Spinal cord (tissue), 10 donors: Measurements from ENCODE around the gene DPH5. TPM values are rescaled to one million over a fixed set of nuclear protein-coding genes. Genes with fewer than 3 reads are reported as not detected.
A peak's percentile ranks its signal among the peaks of the same experiment; 100 is the strongest.
"Not testable (repeated sequence)": the region's sequence is repeated elsewhere in the genome, so short reads cannot be mapped to it uniquely, and the experiment has no call there.

ENCODE experiments used
- DNase-seq, 6 donors: peaks; one replicate each; pipeline versions ENCODE4 v3.0.0 to v3.0.0-alpha.2; 2013 to 2015; ENCODE audit warnings: low spot score in 6 of 6, low read depth in 4 of 6
- H3K27ac ChIP-seq: one replicate; pipeline ENCODE4 v1.5.1; 2013; ENCODE audit warnings: low read depth, low read length, control low read depth
- H3K27me3 ChIP-seq: one replicate; pipeline ENCODE4 v1.6.1; 2013; ENCODE audit warnings: low read length; ENCODE audit not compliant: control insufficient read depth, insufficient read depth
- H3K36me3 ChIP-seq: one replicate; pipeline ENCODE4 v1.6.1; 2013; ENCODE audit warnings: low read length; ENCODE audit not compliant: control insufficient read depth, insufficient read depth
- H3K4me1 ChIP-seq: one replicate; pipeline ENCODE4 v1.6.1; 2013; ENCODE audit warnings: low read length; ENCODE audit not compliant: control insufficient read depth, insufficient read depth
- H3K4me3 ChIP-seq: one replicate; pipeline ENCODE4 v1.5.1; 2013; ENCODE audit warnings: low read depth, low read length, control low read depth
- H3K9me3 ChIP-seq: one replicate; pipeline ENCODE4 v1.6.1; 2013; ENCODE audit warnings: low read length; ENCODE audit not compliant: control insufficient read depth, insufficient read depth
- WGBS: methylation state at CpG from one replicate; pipeline ENCODE4 v1.1.5; 2013; ENCODE audit warnings: missing lambda C conversion rate; ENCODE audit not compliant: insufficient coverage; 5-methylcytosine and 5-hydroxymethylcytosine counted together
- polyA plus RNA-seq, 2 donors: library from polyadenylated mRNA; unstranded; fragments of 120-200 nt; gene quantifications; one replicate each; pipeline ENCODE4 v1.2.1, GENCODE V29; 2013; ENCODE audit not compliant: insufficient read length in 2 of 2
- total RNA-seq, 2 donors: library from RNA; depleted of rRNA in 1 of 2; stranded (reverse); fragments of 120-200 nt in 1 of 2; fragments of >200 nt in 1 of 2; gene quantifications; one replicate each; pipeline versions ENCODE4 v1.2.3 to v1.2.4, GENCODE V29; 2013 to 2014
- donor health status: healthy.

Gene DPH5
- total and polyA plus RNA-seq, 4 donors, result 28.6 to 35.0 (median 34.5) TPM

DNA sequence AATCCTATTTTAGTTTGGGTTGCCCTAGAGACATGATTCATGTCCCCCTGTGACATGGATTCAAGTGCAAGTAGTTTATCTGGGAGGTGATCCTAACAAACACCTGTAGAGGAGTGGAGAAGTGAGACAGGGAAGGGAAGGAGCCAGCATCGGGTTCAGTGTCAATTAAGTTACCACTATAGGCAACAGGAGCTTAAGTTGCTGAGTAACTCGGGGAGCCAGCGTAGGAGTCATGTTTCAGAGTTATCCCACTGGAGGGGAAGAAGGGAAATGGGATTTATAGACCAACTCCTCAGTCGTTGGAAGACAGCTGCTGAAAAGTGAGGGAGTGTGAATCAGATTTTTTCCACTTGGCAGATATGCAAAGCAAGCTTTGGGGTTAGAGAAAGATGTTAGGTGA lies 74.8 kb downstream of the DPH5 start:
- no peak overlapping the region for H3K27ac ChIP-seq
- no peaks in the 10 kb centered on the region for H3K4me1 ChIP-seq
- H3K9me3 ChIP-seq, result no peaks in the 10 kb centered on the region
- H3K27me3 ChIP-seq, result no peaks in the 10 kb centered on the region
- peak in 2 of 6 donors; percentile 13 to 26 for DNase-seq
- WGBS, result 14% methylated on average over 4 of the region's 4 CpGs
- H3K4me3 ChIP-seq, result no peak overlapping the region
- peaks cover 2% of the 10 kb centered on the region for H3K36me3 ChIP-seq

DNA sequence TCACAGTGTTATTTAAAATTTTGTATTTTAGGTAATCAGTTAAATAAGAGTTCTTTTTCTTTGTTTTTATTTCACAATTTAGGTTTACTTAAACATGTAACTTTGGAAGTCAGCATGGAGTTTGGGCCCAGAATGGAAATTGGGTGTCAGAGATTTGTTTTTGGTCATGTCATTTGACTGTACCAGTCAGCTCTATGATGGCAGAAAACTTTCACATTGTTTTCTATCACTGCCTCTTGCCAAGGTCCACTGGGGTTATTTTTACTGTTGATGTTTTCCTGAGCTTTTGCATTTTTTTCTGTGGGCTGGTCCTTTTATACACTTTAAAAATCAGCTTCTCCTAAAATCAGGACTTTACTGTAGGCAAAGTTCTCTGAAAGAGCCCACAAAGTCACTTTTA lies 75.2 kb downstream of the DPH5 start:
- H3K36me3 ChIP-seq, result peaks cover 2% of the 10 kb centered on the region
- DNase-seq, result no peak
- H3K4me3 ChIP-seq, result no peak overlapping the region
- no peaks in the 10 kb centered on the region for H3K27me3 ChIP-seq
- no peaks in the 10 kb centered on the region for H3K9me3 ChIP-seq
- H3K4me1 ChIP-seq, result no peaks in the 10 kb centered on the region
- no peak overlapping the region for H3K27ac ChIP-seq

DNA sequence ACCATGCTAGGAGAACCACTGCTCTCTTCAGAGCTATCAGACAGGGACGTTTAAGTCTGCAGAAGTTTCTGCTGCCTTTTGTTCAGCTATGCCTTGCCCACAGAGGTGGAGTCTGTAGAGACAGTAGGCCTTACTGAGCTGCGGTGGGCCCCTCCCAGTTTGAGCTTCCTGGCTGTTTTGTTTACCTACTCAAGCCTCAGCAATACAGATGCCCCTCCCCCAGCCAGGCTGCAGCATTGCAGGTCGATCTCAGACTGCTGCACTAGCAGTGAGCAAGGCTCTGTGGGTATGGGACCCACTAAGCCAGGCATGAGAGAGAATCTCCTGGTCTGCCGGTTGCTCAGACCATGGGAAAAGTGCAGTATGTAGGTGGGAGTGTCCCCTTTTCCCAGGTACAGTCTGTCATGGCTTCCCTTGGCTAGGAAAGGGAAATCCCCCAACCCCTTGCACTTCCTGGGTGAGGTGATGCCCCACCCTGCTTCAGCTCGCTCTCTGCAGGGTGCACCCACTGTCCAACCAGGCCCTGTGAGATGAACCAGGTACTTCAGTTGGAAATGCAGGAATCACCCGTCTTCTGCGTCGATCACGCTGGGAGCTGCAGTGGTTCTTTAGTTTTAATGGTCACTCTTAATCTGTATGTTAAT lies 75.9 kb downstream of the DPH5 start:
- 67% methylated on average over 3 of the region's 9 CpGs for WGBS
- H3K27ac ChIP-seq, DNase-seq, H3K27me3 ChIP-seq, H3K4me1 ChIP-seq, H3K36me3 ChIP-seq, H3K4me3 ChIP-seq, H3K9me3 ChIP-seq: not testable (repeated sequence)

DNA sequence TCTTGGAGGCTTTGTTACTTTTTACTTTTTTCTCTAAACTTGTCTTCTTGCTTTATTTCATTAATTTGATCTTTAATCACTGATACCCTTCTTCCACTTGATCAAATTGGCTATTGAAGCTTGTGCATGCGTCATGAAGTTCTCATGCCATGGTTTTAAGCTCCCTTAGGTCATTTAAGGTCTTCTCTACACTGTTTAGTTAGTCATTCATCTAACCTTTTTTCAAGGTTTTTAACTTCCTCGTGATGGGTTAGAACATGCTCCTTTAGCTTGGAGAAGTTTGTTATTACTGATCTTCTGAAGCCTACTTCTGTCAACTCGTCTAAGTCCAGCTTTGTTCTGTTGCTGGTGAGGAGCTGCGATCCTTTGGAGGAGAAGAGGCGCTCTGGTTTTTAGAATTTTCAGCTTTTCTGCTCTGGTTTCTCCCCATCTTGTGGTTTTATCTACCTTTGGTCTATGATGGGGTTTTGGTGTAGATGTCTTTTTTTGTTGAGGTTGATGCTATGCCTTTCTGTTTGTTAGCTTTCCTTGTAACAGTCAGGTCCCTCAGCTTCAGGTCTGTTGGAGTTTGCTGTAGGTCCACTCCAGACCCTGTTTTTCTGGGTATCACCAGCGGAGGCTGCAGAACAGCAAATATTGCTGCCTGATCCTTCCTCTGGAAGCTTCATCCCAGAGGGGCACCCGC lies 76.7 kb downstream of the DPH5 start:
- H3K4me1 ChIP-seq, H3K27ac ChIP-seq, DNase-seq, H3K36me3 ChIP-seq, H3K9me3 ChIP-seq, H3K27me3 ChIP-seq, H3K4me3 ChIP-seq: not testable (repeated sequence)
- 98% methylated on average over 5 of the region's 7 CpGs for WGBS

DNA sequence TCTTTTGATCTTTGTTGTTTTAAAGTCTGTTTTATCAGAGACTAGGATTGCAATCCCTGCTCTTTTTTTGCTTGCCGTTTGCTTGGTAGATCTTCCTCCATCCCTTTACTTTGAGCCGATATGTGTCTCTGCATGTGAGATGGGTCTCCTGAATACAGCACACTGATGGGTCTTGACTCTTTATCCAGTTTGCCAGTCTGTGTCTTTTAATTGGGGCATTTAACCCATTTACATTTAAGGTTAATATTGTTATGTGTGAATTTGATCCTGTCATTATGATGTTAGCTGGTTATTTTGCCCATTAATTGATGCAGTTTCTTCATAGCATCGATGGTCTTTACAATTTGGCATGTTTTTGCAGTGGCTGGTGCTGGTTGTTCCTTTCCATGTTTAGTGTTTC lies 77.8 kb downstream of the DPH5 start:
- not testable (repeated sequence) for H3K27ac ChIP-seq, DNase-seq, H3K4me3 ChIP-seq, H3K4me1 ChIP-seq, H3K9me3 ChIP-seq, H3K36me3 ChIP-seq, H3K27me3 ChIP-seq
- no CpG with 5 or more reads among the region's 3 CpGs for WGBS

DNA sequence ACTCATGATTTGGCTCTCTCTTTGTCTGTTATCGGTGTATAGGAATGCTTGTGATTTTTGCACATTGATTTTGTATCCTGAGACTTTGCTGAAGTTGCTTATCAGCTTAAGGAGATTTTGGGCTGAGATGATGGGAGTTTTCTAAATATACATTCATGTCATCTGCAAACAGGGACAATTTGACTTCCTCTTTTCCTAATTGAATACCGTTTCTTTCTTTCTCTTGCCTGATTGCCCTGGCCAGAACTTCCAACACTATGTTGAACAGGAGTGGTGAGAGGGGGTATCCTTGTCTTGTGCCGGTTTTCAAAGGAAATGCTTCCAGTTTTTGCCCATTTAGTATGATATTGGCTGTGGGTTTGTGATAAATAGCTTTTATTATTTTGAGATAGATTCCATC lies 79.5 kb downstream of the DPH5 start:
- not testable (repeated sequence) for H3K27me3 ChIP-seq, H3K36me3 ChIP-seq, H3K9me3 ChIP-seq, H3K4me1 ChIP-seq, H3K4me3 ChIP-seq, DNase-seq, H3K27ac ChIP-seq
- WGBS, result no CpG with 5 or more reads among the region's 3 CpGs

DNA sequence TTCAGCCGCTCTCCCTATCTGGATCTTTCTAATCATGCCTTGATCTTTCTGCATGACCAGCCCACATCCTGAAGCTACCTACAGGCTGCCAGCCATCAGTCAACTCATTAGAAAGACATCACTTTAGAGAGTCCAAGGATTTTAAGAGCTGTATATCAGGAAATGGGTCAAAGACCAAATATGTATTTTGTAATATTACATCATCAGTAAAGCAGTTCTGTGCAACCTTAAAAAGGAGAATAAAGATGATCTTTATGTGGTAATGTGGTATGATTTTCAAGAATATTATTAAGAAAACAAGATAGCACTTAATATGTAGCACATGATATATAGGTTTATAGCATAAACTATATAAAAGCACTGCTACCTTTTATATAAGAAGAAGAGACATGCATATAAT lies 82.1 kb downstream of the DPH5 start:
- H3K27me3 ChIP-seq, result no peaks in the 10 kb centered on the region
- no CpG with 5 or more reads among the region's 1 CpG for WGBS
- no peaks in the 10 kb centered on the region for H3K9me3 ChIP-seq
- H3K36me3 ChIP-seq, result no peaks in the 10 kb centered on the region
- no peak overlapping the region for H3K4me3 ChIP-seq
- H3K27ac ChIP-seq, result no peak overlapping the region
- no peak for DNase-seq
- no peaks in the 10 kb centered on the region for H3K4me1 ChIP-seq

DNA sequence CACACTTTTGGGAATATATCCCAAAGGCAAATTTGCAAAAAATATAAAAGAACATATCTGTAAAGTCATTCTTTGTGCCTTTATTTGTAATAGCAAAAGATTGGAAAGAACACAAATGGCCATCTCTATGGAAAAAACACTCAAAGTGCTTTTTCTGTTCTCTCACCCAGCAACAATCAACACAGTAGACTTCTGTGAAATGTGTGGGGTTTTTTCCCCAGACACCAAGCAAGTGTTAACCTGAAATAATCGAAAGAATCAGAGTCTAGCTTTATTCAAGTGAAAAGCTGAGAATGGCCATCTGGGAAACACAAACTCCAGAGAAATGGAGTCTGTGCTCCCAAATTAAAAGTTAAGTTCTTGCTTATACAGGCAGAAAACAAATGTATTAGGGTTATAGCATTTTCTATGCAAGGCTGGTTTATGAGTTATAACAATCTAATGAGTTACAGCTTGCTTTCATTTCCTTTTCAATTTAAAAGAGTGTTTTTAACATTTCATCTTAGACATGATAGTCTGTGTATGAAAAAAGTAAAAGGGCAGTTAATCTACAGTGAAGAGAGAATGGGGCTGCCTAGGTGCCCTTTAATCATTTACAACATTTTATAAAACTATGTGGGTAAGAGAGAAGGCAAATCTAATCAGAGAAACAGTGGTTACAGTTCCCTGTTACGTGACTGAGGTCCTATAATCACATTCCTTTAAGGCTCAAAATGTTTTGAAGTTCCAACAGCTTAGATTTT lies 83.1 kb downstream of the DPH5 start:
- Histone ChIP-seq H3K9me3 (peaks cover under 1% of the 10 kb centered on the region), H3K4me3 (no peak overlapping the region), H3K27ac (peak overlapping the region; percentile 33), H3K36me3 (no peaks in the 10 kb centered on the region), H3K27me3 (no peaks in the 10 kb centered on the region), H3K4me1 (no peaks in the 10 kb centered on the region)
- 25% methylated on average over 1 of the region's 2 CpGs for WGBS
- peak in 1 of 6 donors; percentile 25 for DNase-seq

DNA sequence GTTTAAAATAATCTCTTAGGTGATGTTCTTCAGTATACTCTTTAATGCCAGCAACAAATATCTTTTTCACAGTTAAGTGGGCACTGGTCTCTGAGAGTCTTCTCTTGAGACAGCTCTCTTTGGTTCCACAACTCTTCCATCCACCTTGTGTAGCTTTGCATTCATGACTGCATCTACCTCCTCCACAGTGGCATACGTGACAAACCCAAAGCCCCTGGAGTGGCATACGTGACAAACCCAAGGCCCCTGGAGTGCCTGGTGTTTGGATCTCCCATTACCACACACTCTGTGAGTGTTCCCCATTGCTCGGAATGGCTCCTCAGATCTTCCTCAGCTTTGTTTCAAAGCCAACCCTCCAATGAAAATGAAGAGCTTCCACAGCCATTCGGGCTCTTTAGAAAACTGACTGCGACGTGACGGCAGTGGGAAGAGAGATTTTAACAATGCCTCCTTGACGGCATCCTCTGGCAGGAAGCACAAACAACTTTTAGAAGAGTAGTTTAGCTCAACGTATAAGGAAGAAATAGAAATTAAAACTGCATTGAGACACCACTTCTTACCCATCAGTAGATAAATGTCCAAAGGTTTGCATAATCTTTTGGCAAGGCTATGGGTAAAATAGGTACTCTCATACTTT lies 83.9 kb downstream of the DPH5 start:
- no peak overlapping the region for H3K27ac ChIP-seq
- no peak for DNase-seq
- H3K4me3 ChIP-seq, result no peak overlapping the region
- WGBS, result 85% methylated on average over 4 of the region's 9 CpGs
- no peaks in the 10 kb centered on the region for H3K36me3 ChIP-seq
- H3K4me1 ChIP-seq, result no peaks in the 10 kb centered on the region
- H3K9me3 ChIP-seq, result peaks cover 3% of the 10 kb centered on the region
- no peaks in the 10 kb centered on the region for H3K27me3 ChIP-seq
